DOHH2 (cell line): Measurements from ENCODE around the gene ITK.

Source experiments
- CTCF ChIP-seq: fragments of 200-600 bp; sonication (generic); IDR thresholded peaks from one replicate; pipeline ENCODE4 v1.5.1; 2014; ENCODE audit warnings: antibody characterized with exemption, mild to moderate bottlenecking, low read depth, low read length; ENCODE audit not compliant: poor library complexity, severe bottlenecking
- EZH2phosphoT487 ChIP-seq: fragments of 200-600 bp; sonication (generic); IDR thresholded peaks from 2 replicates; pipeline ENCODE4 v1.6.1; 2017; ENCODE audit warnings: borderline replicate concordance, mild to moderate bottlenecking, antibody characterized with exemption, low read length, moderate library complexity, mixed read lengths

DNA sequence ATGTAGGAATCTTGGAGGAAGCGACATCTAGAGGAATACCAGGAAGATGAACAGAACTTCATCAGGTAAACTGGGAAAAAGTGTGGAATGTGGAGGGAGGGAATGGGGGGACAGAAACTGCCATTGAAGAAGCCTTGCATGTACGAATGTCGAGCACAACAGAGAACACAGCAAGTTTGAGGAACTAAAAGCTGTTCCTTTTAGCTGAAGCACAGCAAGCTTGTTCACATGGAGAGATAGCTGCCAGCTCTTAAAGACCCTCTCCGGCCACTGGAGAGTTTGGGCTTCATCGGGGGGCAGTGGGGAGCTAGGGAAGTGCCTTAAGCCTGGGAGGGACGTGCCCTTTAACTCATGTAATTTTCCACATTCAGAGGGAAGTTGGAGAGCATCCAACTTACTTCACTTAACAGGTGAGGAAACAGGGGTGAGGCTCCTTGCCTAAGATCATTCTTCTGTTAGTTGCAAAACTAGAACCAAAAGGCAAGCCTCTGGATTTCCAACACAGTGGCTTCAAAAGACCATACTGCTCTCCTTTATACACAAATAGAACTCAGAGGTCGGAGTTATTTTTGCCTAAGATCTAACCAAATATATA lies 83.0 kb downstream of the ITK start:
- no peak for TF ChIP-seq CTCF
- no peak for TF ChIP-seq EZH2phosphoT487
